ENCODE data around the gene ODAM.
"Not testable (repeated sequence)": the region's sequence is repeated elsewhere in the genome, so short reads cannot be mapped to it uniquely, and the experiment has no call there.

ODAM gene, protein sequence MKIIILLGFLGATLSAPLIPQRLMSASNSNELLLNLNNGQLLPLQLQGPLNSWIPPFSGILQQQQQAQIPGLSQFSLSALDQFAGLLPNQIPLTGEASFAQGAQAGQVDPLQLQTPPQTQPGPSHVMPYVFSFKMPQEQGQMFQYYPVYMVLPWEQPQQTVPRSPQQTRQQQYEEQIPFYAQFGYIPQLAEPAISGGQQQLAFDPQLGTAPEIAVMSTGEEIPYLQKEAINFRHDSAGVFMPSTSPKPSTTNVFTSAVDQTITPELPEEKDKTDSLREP

DNA sequence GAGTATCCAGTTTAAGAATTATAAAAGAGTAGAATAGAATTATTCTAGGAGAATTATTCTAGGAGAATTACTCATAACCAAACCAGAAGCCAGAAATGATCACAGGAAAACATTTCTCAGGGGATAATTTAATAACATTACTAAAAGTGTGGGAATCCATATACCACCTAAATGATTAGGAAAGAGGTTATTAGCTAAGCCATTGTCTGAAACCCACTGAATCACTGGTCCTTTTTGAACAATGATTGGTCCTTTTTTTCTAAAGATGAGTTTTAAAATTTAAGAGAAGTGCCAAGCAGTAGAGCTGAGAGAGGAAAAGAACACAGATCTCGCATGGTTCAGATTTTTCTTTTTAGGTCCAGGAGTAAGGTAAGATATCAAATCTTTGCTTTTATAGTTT lies at the start of gene ODAM:
TSS of gene ODAM (plus strand) at position 301 of the 400 bp plus-strand sequence. CDS start 819 bp downstream, outside the sequence.
- no peak for DNase-seq

DNA sequence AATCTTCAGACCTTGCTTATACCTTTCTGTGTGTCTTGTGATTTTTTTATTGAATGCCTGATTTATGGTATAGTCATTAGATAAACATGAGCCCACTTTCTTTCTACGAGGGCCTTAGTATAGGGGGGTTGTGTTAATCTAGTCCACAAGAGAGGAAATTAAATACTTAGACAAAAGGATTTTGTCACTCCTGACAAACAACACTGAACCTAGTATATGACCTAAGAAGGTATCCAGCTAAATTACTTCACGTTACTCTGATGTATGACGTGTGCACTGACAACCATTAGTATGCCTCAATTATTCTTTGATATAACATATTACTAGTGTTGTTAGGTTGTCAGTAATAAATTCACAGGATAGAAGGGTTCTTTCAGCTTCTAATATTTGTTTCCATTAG lies 44.3 kb upstream of the ODAM start:
- no peak for DNase-seq

DNA sequence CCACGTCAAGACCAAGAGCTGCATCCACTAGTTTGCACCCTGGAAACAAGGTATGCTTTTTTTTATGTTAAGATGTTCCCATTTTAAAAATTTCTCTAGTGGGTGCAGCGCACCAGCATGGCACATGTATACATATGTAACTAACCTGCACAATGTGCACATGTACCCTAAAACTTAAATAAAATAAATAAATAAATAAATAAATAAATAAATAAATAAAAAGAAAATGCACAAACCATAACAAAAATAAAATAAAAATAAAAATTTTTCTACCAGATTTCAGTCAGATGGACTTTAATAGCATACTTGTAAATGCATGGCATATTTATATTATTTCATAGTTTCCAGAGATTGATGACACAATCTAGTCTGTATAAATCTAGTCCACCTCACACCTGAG lies 43.4 kb upstream of the ODAM start:
- no peak for DNase-seq

DNA sequence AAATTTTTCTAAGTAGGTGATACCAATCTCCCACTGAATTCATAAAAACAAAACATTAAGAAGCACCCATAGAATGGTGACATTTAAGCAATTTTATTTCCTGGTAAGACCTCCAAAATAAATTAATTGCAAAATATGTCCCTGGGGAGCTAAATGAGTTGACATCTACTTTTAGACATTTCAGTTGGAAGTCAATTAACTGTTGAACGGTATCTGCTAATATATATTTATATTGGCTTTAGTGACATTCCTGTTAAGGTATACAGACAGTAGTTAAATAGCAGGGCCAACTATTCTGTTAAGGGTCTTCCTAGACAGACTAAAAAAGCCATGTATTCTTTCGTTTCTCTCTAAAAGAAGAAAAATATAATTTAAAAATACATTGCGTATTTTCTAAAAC lies 41.6 kb upstream of the ODAM start, which contains the start of gene PRR27:
TSS of gene PRR27 (plus strand) at position 301 of the 400 bp plus-strand sequence. CDS start 139 bp downstream, outside the sequence.
- DNase-seq, result no peak

- no peak for DNase-seq
Measured at GRCh38 chr4:70158576-70158975, 36.9 kb upstream of the ODAM start.

GRCh38 chr4:70177090-70177489 lies 18.4 kb upstream of the ODAM start:
- DNase-seq, result no peak

DNA sequence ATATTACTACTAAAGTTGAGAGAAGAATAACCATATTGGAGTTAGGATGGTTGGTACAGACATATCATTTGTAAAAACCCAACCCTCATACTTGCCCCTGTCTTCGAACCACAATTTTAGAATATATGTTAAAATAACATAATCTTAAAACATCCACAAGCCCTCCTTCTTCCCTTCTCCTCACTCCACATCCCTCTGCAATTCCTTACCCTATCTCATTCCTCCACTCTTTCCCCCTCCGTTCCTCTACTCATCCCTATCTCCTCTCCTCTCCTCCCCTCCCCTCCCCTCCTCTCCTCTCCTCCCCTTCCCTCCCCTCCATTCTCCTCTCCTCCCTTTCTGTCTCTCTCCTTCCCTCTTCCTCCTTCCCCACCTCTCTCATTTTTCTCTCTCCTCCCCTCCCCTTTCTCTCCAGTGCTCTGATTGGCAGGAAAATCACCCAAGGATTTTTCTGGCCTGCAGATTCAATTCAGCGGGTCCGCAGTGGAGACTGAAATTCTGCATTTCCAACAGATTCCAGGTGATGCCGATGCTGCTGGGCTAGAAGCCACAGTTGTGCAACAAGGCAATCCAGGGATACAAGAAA lies 17.4 kb upstream of the ODAM start:
- DNase-seq, result no peak

DNA sequence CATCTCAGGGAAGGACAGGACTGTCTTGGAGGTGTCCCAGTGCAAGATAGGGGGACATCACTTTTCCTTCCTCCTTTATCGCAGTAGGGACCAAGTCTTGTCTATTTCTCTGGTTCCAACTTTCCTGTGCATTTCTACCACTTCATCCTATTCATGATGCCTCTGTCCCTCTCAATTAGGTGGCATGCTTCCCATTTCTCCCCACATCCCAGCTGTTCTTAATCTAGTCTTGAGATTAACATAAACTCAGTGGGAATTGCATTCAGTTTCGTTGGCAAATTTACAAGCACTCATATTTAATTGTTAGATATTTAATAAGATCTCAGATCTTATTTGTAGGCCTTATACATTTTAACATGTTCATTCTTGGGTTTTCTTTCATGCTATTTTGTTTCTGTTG lies 15.7 kb upstream of the ODAM start:
- no peak for DNase-seq

GRCh38 chr4:70181864-70182263 lies 13.7 kb upstream of the ODAM start:
- DNase-seq, result no peak

- no peak for DNase-seq
Measured at GRCh38 chr4:70182517-70183167, 12.9 kb upstream of the ODAM start.

DNA sequence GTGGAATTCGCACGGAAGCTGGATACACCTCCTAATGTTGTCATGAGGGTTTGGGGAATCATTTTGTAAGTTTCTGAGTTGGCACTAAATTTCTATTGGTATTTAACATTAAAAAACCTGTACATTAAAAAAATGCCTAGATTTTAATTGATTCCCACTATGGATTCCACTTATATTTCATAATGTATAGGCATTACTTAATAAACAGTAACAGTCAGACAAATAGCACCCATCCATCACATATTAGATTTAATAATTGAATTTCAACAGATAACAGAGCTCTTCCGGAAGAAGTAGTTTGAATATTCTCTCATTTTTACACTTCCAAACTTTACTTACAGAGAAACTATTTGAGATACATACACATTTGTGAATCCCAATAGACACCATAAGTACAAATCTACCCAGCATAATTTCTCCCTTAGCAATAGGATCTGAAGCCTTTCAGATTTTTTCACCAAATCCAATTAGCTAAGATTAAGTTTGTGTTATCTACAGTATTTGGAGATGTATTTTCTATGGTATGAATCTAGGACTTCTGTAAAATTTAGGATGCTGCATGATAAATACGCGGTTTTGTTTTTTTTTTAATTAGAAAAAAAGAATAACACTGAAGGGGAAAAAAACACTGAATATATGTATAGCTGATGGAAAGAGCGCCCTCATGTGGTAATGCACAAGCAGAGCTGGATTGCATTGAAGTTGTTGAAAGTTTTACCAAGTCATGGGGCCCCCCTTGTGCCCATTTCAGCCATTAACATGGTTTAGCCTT lies 12.2 kb upstream of the ODAM start:
- no peak for DNase-seq

GRCh38 chr4:70183940-70184246 lies 11.6 kb upstream of the ODAM start:
- no peak for DNase-seq

- no peak for DNase-seq
Measured at GRCh38 chr4:70187216-70187615, 8.3 kb upstream of the ODAM start.

DNA sequence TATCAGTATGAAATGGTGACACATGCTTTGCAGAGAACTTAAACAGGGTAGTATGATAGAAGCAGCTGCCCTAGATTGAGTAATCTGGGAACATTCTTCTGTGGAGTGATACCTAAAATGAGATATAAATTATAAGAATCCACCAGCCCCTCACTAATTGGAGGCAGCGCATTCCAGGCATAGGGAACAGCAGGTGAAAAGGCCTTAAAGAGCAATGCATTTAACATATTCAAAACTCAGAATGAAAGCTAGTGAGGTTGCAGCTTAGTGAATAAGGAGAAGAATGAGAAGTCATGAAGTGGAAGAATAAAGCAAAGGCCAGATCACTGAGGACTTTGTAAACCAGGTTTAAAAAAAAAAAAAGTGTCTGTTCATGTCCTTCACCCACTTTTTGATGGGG lies 4.9 kb upstream of the ODAM start:
- no peak for DNase-seq

DNA sequence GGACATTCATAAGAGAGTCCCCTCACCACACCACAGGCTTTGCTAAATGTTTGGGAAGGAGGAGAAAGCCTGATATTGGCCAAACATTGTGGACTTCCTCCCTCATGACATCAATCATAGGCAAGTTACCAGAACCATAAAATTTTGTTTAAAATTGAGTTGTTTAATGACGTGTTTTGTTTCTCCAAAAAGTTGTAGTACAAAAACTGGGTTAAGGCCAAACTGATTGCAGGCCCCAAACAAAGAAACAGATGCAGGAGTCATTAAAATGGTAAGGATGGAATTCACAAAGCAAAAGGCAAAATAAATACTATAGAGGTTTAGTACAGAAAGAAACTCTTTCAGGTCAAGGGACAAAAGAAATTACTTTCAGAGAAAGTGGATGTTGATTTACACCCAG lies 3.9 kb upstream of the ODAM start:
- DNase-seq, result no peak

- DNase-seq, result no peak
Measured at GRCh38 chr4:70192895-70193294, 2.6 kb upstream of the ODAM start.

GRCh38 chr4:70196857-70197256 lies 1.3 kb downstream of the ODAM start:
- no peak for DNase-seq

DNA sequence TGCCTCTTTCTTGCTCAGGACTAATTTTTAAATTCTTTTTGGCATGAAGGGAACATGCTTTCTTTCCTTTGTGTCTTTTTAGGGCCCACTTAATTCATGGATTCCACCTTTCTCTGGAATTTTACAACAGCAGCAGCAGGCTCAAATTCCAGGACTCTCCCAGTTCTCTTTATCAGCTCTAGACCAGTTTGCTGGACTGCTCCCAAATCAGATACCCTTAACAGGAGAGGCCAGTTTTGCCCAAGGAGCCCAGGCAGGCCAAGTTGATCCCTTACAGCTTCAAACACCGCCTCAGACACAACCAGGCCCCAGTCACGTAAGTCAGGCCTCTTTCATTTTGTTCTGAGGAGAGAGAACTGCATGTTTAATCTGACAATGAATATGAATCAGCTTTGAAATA lies 2.3 kb downstream of the ODAM start:
- DNase-seq, result no peak

GRCh38 chr4:70203601-70204000 lies 8.1 kb downstream of the ODAM start:
- DNase-seq, result no peak

GRCh38 chr4:70212752-70213151 lies 17.2 kb downstream of the ODAM start:
- not testable (repeated sequence) for DNase-seq

GRCh38 chr4:70216109-70216508 lies 20.6 kb downstream of the ODAM start:
- not testable (repeated sequence) for DNase-seq

DNA sequence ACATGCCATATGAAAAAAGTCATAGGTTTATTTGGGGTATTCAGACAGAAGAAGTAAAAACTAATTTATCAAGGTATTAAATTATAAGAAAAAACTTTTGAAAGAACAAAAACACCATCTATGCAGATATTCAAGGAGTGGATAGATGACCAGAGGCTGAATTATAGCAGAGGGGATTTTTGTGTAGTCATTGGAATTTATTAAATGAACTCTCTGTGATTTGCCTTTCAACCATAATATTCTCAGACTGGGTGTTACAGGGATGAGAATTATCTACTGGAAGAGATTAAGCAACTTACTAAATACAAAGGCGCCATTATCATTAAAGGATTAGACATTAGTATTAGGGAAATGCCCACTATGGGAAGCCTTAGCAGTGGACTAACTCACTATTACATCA lies 21.0 kb downstream of the ODAM start:
- DNase-seq, result not testable (repeated sequence)

GRCh38 chr4:70221389-70221788 lies 25.9 kb downstream of the ODAM start:
- not testable (repeated sequence) for DNase-seq

DNA sequence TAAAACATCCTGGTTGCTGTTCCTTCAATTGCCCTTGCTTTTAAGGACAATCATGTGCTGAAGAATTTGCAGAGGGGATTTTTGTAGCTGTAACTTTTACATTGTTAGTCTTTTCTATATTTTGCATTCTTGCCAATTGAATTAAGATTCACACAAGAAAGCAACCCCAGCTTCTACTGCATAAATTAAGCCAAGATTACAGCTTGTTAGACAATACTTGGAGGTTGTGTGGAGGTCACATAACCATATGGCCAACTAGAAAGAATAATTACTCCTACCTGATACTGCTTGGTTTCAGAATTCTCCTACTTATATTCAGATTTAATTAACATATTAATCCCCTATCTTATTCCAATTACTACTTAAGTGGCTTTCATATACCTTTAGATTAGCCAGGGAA lies 26.3 kb downstream of the ODAM start:
- DNase-seq, result not testable (repeated sequence)

Measured in left hindlimb (tissue), 1 donor.